Activated CD4-positive, CD25-positive, alpha-beta regulatory T cell treated with anti-CD3 and anti-CD28 coated beads, Interleukin-2, amount 50 U/mL, for 72 hours (primary cell): Measurements from ENCODE around the gene KRTAP10-7.
A peak's percentile ranks its signal among the peaks of the same experiment; 100 is the strongest.
"Not testable (repeated sequence)": the region's sequence is repeated elsewhere in the genome, so short reads cannot be mapped to it uniquely, and the experiment has no call there.

Experiments
- DNase-seq: peaks from one replicate; pipeline ENCODE4 v3.0.0; 2021

The KRTAP10-7 gene

DNA sequence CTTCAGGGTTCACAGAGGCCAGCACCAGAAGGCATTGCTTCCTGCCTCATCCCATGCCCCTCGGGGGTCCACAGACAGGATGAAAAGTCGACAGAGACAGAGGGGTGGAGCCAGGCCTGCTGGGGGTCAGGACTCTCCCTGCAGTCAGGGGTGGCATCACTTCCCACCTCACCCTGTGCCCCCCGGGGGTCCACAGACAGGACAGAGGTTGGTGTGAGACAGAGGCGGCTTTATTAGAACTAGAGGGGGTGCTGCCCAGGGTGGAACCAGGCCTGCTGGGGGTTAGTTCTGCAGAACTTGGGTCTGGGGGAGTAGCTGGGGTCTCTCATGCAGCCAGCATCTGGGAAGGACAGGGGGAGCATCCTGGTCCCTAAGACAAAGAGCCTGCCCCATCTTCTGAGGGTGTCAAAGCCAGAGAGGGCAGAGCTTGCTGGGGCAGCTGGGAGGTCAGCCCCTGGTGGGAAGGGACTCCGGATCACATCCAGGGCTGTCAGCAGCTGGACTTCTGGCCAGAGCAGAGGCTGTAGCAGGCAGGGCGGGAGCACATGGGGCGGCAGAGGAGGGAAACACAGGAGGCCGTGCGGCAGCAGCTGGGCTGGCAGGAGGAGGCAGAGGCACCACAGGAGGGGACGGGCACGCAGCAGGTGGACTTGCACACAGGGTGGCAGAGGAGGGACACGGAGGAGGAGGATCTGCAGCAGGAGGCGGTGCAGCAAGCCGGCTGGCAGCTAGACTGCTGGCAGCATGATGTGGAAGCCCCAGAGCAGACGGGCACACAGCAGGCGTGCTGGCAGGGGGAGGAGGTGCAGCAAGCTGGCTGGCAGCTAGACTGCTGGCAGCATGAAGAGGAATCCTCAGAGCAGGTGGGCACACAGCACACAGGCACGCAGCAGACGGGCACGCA is 9.2 kb upstream of the KRTAP10-7 start:
- DNase-seq, result peak; percentile 22

DNA sequence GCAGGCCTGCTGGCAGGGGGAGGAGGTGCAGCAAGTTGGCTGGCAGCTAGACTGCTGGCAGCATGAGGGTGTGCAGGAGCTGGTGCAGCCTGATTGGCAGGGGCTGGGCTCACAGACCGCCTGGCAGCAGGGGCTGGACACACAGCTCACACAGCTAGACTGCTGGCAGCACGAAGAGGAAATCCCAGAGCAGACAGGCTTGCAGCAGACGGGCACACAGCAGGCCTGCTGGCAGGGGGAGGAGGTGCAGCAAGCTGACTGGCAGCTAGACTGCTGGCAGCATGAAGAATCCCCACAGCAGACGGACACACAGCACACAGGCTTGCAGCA is 8.6 kb upstream of the KRTAP10-7 start:
- DNase-seq, result not testable (repeated sequence)

DNA sequence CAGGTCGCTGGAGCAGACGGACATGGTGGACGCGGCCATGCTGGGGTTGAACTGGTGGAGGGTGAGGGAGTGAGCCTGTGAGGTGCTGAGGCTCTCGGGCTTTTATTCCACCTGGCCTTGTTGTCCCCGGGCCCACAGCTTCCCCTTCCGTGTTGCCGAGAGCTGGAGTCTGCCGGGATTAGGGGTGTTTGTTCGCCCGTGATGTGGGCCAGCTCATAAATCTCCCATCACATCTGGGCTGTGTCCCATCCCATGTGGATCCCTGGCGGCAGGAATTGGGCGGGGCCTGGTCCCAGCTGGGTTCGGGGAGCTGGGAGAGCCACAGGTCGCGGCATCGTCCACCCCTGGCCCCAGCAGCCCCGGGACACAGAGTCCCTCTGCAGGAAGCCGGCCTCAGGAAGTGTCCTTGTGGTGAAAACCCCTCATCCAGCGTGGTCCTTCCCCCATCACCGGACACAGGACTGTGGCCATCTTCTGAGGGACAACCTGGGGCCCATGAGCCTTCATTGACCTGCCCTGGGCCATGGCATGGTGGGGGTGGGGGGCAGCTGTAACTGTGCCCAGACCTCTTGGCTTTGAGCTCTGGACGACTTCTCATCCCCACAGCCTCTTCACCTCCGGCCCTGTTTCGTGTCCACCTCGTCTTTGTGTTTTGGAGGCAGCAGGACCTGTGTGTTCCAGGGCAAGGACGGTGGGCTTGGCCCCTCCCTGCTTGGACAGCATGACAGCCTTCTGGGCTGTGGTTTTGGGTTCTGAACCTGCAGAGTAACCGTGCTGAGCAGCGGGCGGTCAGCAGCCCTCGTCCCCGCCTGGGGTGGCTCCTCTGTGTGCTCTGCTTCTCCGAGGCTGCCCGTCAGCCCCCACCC is 7.7 kb upstream of the KRTAP10-7 start, which contains the start of gene KRTAP10-6:
Gene KRTAP10-6, minus strand, starts transcription at position 60 of the 866 bp plus-strand sequence. Its CDS starts 21 bp downstream, at position 39.
- peak; percentile 24 for DNase-seq

DNA sequence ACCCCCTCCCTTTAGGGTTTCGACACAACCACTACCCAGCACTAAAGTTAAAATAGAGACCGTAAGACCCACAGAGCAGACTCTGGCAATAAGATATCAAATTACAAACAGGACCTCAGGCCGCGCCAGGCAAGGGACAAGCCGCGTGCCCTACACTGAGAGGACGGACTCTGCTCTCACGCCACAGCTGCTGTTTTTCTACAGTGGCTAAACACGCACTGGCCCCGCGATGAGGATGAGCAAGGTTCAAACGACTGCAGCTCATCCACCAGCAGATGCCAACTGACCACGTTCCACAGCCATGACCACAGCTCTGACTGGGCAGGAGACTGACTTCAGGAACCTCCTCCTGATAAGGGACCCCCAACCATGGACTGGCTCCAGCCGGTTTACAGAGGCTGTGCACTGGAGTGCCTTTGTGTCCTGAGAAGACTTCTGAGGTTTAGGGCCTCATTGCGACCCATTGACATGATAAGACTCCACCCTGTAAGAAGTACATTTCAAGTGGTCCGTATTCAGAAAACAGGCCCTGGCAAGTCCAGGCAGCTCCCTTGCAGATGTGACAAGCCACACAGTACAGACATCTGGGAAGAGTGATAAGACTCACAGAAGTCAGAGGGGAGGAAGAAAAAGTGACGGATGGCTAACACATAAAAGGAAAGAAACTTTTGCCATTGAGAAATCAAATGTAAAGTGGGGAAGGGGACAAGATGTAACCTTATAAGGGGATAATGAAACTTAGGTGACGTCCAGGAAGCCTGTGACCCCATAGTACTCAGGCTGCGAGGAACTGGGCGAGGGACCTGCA is 6.6 kb upstream of the KRTAP10-7 start:
- peak; percentile 17 for DNase-seq

DNA sequence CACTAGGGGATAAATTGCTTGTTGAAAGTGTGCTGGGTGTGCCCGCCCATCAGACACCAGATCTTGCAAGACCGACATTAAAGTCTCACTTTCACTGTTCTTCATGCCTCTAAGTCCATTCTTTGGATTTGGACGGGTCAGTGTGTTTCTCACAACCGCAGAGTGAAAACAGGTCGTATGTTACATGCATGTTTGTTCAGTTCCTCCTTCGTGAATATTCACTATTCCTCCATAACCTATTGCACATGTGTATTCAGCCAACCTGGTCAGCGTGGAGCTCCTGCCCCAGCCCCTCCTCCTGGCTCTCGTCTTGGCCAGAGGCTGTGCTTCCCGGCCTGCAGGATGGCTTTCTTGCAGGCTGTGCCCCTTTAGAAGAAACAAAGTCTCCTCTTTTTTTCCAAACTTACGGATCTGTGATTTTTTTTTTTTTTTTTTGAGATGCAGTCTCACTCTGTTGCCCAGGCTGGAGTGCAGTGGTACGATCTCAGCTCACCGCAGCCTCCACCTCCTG is 5.9 kb upstream of the KRTAP10-7 start:
- DNase-seq, result no peak

DNA sequence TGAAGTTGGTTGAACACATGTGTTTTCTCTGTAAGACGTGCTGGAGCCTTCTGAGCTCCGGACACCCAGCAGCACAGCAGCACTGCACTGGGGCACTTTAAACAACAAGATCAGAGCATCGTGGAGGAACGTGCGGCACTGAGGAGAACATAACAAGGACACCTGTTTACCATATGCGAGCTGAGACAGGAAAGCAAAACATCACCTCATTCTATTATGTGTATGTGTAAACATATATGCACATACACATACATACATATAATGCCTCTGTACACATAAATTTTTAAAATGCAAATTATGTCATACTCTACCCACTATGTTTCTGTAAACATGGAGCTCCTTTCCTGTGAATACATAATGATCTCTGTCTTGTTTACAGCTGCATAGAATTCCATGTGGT is 4.9 kb upstream of the KRTAP10-7 start:
- no peak for DNase-seq

- no peak for DNase-seq
Measured at GRCh38 chr21:44596068-44596725, 4.2 kb upstream of the KRTAP10-7 start.

DNA sequence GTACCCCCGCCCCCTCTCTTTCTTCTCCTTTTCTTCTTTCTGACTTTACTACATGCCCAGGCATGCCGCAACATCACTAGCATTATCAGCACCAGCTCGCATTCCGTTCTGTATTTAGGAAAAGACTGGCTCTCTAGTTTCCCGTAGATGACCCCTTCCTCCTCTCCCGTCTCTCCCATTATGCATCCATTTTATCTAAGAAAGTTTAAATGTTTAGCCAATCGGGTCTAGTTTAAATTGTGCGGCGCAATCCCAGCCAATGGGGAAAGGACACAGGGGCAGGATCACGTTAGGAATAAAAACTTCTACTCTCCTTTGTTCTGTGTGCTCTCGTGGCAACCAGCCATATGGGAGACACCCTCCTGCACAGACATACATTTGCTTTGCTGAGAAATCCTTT is 2.3 kb upstream of the KRTAP10-7 start:
- DNase-seq, result no peak

GRCh38 chr21:44599264-44600029 is 950 bp upstream of the KRTAP10-7 start:
- no peak for DNase-seq

GRCh38 chr21:44601091-44601490 is 694 bp downstream of the KRTAP10-7 start:
- DNase-seq, result not testable (repeated sequence)

DNA sequence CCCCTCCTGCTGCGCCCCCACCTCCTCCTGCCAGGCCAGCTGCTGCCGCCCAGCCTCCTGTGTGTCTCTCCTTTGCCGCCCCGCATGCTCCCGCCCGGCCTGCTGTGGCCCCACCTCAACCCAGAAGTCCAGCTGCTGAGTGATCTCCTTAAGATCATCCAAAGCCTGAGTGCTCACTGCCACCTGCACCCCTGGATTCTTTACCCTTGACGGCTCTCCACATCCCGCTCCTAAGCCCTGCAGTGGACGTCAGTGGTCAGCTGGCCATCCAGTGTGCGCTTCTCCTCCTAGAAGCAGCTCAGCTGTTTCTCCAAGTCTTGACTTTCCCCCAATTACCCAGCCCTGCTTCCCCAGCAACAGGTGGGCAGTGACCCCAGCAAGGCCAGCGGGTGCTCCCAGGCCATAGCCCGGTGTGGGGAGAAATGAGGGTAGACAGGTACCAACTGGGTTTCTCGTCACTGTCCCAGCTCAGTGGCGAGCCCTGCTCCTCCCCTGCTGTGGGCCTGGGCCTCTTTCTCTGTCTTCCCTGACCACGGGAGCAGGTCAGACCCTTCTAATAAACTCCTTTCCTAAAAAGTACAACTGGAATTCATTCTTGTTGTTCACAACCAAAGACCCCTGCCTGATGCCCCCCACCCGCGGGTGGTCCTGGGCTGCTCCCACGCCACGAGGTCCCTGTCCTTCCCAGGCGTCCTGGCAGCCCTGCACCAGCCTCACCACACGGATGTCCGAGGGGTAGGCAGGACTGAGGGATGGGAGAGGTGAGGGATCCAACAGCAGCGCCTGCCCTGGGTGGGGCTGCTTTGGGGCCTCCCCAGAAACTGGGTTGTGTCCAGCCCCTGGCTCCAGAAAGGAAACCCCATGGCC is 1.4 kb downstream of the KRTAP10-7 start:
- no peak for DNase-seq

GRCh38 chr21:44602463-44602850 is 2.1 kb downstream of the KRTAP10-7 start:
- no peak for DNase-seq

- DNase-seq, result no peak
Measured at GRCh38 chr21:44603109-44603875, 2.9 kb downstream of the KRTAP10-7 start.

DNA sequence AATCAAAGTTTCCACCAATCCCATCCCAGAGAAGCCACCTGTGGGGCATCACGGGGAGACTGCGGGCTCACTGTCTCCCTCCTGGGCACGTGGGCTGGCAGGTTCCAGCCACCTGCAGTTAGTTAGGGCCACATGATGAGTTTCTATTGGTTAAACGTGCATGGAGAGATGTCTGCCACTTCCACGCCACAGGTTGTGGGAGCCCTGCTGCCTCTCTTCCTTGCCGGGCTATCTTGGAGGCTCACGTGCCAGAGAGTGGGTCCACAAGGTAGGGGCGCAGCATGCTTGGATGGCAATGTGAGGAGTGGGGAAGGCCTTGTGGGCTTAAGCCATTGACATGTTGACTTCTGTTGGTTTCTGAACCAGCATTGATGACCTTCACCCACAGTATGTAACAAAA is 3.5 kb downstream of the KRTAP10-7 start:
- no peak for DNase-seq

- no peak for DNase-seq
Measured at GRCh38 chr21:44606495-44606894, 6.1 kb downstream of the KRTAP10-7 start.

DNA sequence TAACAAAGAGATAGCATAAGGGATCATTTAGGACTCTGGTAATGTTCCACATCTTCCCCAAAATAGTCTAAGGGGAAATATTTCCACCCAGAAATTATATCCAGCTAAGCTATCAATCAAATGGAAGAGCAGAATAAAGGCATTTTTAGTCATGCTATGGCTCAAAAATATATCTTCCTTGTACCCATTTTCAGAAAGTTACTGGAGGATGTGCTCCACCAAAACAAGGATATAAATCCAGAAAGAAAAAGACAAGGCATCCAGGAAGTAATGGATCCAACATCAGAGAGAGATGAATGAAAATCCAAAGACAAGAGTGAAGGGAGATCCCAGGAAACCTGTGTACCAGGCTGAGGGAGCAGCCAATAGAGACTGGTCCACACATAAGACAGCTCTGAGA is 8.8 kb downstream of the KRTAP10-7 start:
- no peak for DNase-seq

DNA sequence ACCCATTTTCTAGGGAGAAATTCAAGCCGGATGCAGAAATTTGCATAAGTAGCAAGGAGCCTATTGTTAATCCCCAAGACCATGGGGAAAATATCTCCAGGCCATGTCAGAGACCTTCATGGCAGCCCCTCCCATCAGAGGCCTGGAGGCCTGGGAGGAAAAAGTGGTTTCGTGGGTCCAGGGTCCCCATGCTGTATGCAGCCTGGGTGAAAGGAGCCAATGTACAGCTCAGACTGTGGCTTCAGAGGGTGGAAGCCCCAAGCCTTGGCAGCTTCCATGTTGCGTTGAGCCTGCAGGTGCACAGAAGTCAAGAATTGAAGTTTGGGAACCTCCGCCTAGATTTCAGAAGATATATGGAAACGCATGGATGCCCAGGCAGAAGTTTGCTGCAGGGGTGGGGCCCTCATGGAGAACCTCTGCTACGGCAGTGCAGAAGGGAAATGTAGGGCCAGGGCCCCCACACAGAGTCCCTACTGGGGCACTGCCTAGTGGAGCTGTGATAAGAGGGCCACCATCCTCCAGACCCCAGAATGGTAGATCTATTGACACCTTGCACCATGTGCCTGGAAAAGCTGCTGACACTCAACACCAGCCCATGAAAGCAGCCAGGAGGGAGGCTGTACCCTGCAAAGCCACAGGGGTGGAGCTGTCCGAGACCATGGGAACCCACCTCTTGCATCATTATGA is 9.9 kb downstream of the KRTAP10-7 start:
- DNase-seq, result not testable (repeated sequence)

- DNase-seq, result no peak
Measured at GRCh38 chr21:44611551-44611950, 11.2 kb downstream of the KRTAP10-7 start.

- no peak for DNase-seq
Measured at GRCh38 chr21:44612029-44612486, 11.7 kb downstream of the KRTAP10-7 start, which contains the start of gene KRTAP10-8. KRTAP10-8 (plus strand) TSS chr21:44612079; CDS start chr21:44612101, 22 bp downstream.
